WTC11 (cell line): ENCODE measurements around the gene LYRM2.

Experiments
- CREM ChIP-seq: sonication (generic); formaldehyde crosslinking; IDR thresholded peaks from 2 replicates; pipeline ENCODE4 v1.8.1; 2022; ENCODE audit warnings: mild to moderate bottlenecking, missing genetic modification reagents, moderate library complexity
- CTCF ChIP-seq: fragments of 200-600 bp; IDR thresholded peaks from 2 replicates; pipeline ENCODE4 v1.8.0; 2022; ENCODE audit warnings: antibody characterized with exemption
- ESRRA ChIP-seq: sonication (generic); formaldehyde crosslinking; IDR thresholded peaks from 2 replicates; pipeline ENCODE4 v1.8.1; 2022; ENCODE audit warnings: mild to moderate bottlenecking, missing genetic modification reagents, borderline replicate concordance
- FOXK1 ChIP-seq: sonication (generic); formaldehyde crosslinking; IDR thresholded peaks from 2 replicates; pipeline ENCODE4 v1.8.0; 2022; ENCODE audit warnings: mild to moderate bottlenecking, moderate library complexity, missing genetic modification reagents
- PREB ChIP-seq: sonication (generic); formaldehyde crosslinking; IDR thresholded peaks from 2 replicates; pipeline ENCODE4 v1.8.1; 2022; ENCODE audit warnings: mild to moderate bottlenecking, missing genetic modification reagents, moderate library complexity, borderline replicate concordance
- SP1 ChIP-seq: sonication (generic); formaldehyde crosslinking; conservative IDR thresholded peaks from 2 replicates; pipeline ENCODE4 v1.8.1; 2022; ENCODE audit warnings: missing genetic modification reagents
- TCF7 ChIP-seq: sonication (generic); formaldehyde crosslinking; IDR thresholded peaks from 2 replicates; pipeline ENCODE4 v1.8.0; 2022; ENCODE audit warnings: mild to moderate bottlenecking, low read depth, missing genetic modification reagents, moderate library complexity
- USF2 ChIP-seq: sonication (generic); formaldehyde crosslinking; IDR thresholded peaks from 2 replicates; pipeline ENCODE4 v1.8.1; 2023; ENCODE audit warnings: mild to moderate bottlenecking, missing genetic modification reagents, moderate library complexity
- ZNF138 ChIP-seq: sonication (generic); formaldehyde crosslinking; conservative IDR thresholded peaks from 2 replicates; pipeline ENCODE4 v1.8.1; 2022; ENCODE audit warnings: mild to moderate bottlenecking, moderate library complexity, missing genetic modification reagents

- TF ChIP-seq CTCF (no peak), ZNF138 (CRISPR knock-in tag) (no peak), SP1 (no peak), TCF7 (no peak), PREB (no peak), ESRRA (CRISPR knock-in tag) (no peak), CREM (CRISPR knock-in tag) (no peak), USF2 (CRISPR knock-in tag) (no peak), FOXK1 (CRISPR knock-in tag) (no peak)
Measured at GRCh38 chr6:89584539-89584938, 54.0 kb downstream of the LYRM2 start.
